ENCODE data around the gene CCR8. TPM values are rescaled to one million over a fixed set of nuclear protein-coding genes. Genes with fewer than 3 reads are reported as not detected.
A peak's percentile ranks its signal among the peaks of the same experiment; 100 is the strongest.

The CCR8 gene
- total RNA-seq, 1 experiment from 2014 or later, result not detected

- TF ChIP-seq CTCF (IDR thresholded peaks at IDR 0.05; ENCODE audit: unreplicated experiment), result no peak
- peaks cover 3% of the 10 kb centered on the region for H3K27me3 Mint-ChIP-seq (ENCODE audit: insufficient read depth, unreplicated experiment)
- no peaks in the 10 kb centered on the region for H3K9me3 Mint-ChIP-seq (ENCODE audit: unreplicated experiment)
- POLR2A ChIA-PET, result interaction anchor here (0.6 to 1.8 kb wide), 8 partner anchors 24 to 183 kb away, joined by 3 to 10 read pairs (median 4); no protein-coding TSS in a partner anchor
- no peak overlapping the region for H3K27ac Mint-ChIP-seq (ENCODE audit: low read depth, unreplicated experiment)
- CTCF ChIA-PET, result interaction anchor here (0.6 to 10.7 kb wide), 65 partner anchors 8 to 769 kb away, joined by 3 to 477 read pairs (median 5); partner anchors contain the start of genes CX3CR1 and XIRP1
- no peaks in the 10 kb centered on the region for H3K36me3 Mint-ChIP-seq (ENCODE audit: insufficient read depth, unreplicated experiment)
- H3K4me3 Mint-ChIP-seq (ENCODE audit: unreplicated experiment), result no peak overlapping the region
- DNase-seq (ENCODE audit: unreplicated experiment), result no peak
- BruUV-seq (replicated peaks), result no TSS peak
- peaks cover 7% of the 10 kb centered on the region for H3K4me1 Mint-ChIP-seq (ENCODE audit: insufficient read depth, unreplicated experiment)
- intact Hi-C loops (cut with micrococcal nuclease), result loop anchor here (1.0 kb wide), 4 partner anchors 79 to 186 kb away; no protein-coding TSS in a partner anchor
These were observed 42.0 kb upstream of the CCR8 start for GRCh38 chr3:39287216-39288164.

- H3K27ac Mint-ChIP-seq (ENCODE audit: low read depth, unreplicated experiment), result no peak overlapping the region
These were observed 41.2 kb upstream of the CCR8 start for GRCh38 chr3:39288300-39288808.

GRCh38 chr3:39289107-39289506 is 40.4 kb upstream of the CCR8 start:
- TF ChIP-seq CTCF (IDR thresholded peaks at IDR 0.05; ENCODE audit: unreplicated experiment), result no peak
- Mint-ChIP-seq H3K4me1 (ENCODE audit: insufficient read depth, unreplicated experiment) (peaks cover 7% of the 10 kb centered on the region), H3K9me3 (ENCODE audit: unreplicated experiment) (no peaks in the 10 kb centered on the region), H3K27ac (ENCODE audit: low read depth, unreplicated experiment) (no peak overlapping the region), H3K27me3 (ENCODE audit: insufficient read depth, unreplicated experiment) (no peaks in the 10 kb centered on the region), H3K4me3 (ENCODE audit: unreplicated experiment) (no peak overlapping the region), H3K36me3 (ENCODE audit: insufficient read depth, unreplicated experiment) (no peaks in the 10 kb centered on the region)
- no TSS peak for BruUV-seq (replicated peaks)
- intact Hi-C loops (cut with micrococcal nuclease), result no loop called here
- ChIA-PET CTCF (interaction anchor here (0.6 to 10.7 kb wide), 54 partner anchors 9 to 1536 kb away, joined by 3 to 477 read pairs (median 6); partner anchors contain the start of genes CX3CR1, GORASP1, TTC21A and XIRP1), POLR2A (interaction anchor here (0.6 to 1.8 kb wide), 4 partner anchors 30 to 183 kb away, joined by 3 to 10 read pairs (median 6); no protein-coding TSS in a partner anchor)
- DNase-seq (ENCODE audit: unreplicated experiment), result no peak

More at GRCh38 chr3:39288300-39288808, 41.2 kb upstream of the CCR8 start:
- peak; percentile 80 for DNase-seq (ENCODE audit: unreplicated experiment)
- Mint-ChIP-seq H3K9me3 (ENCODE audit: unreplicated experiment) (no peaks in the 10 kb centered on the region), H3K27me3 (ENCODE audit: insufficient read depth, unreplicated experiment) (no peaks in the 10 kb centered on the region), H3K4me1 (ENCODE audit: insufficient read depth, unreplicated experiment) (peaks cover 7% of the 10 kb centered on the region), H3K36me3 (ENCODE audit: insufficient read depth, unreplicated experiment) (no peaks in the 10 kb centered on the region), H3K4me3 (ENCODE audit: unreplicated experiment) (no peak overlapping the region)
- POLR2A ChIA-PET, result interaction anchor here (0.7 to 1.8 kb wide), 7 partner anchors 93 to 184 kb away, joined by 3 to 10 read pairs (median 4); no protein-coding TSS in a partner anchor
- intact Hi-C loops (cut with micrococcal nuclease), result loop anchor here (1.0 kb wide), 4 partner anchors 80 to 187 kb away; no protein-coding TSS in a partner anchor
- no TSS peak for BruUV-seq (replicated peaks)
- peak; percentile 94 for TF ChIP-seq CTCF (IDR thresholded peaks at IDR 0.05; ENCODE audit: unreplicated experiment)
- CTCF ChIA-PET, result interaction anchor here (0.6 to 10.7 kb wide), 77 partner anchors 10 to 1535 kb away, joined by 3 to 477 read pairs (median 5); partner anchors contain the start of genes CX3CR1 and XIRP1

All from MCF 10A (cell line).